AG08396 (cell line): ENCODE data around the gene NEU3.

Experiments
- DNase-seq: peaks from one replicate; pipeline ENCODE4 v3.0.0; 2012; ENCODE audit warnings: low spot score, mixed read lengths

The NEU3 gene

GRCh38 chr11:75063741-75064314, 75.1 kb downstream of the NEU3 start:
- no peak for DNase-seq

- no peak for DNase-seq
Observed at GRCh38 chr11:75066061-75066460, 77.3 kb downstream of the NEU3 start.
